HepG2 (cell line): Measurements from ENCODE around the gene TPX2. TPM values are rescaled to one million over a fixed set of nuclear protein-coding genes. Genes with fewer than 3 reads are reported as not detected.

Experiments
- BHLHE40 ChIP-seq: IDR thresholded peaks from 2 replicates; pipeline ENCODE4 v1.6.1; 2011; ENCODE audit warnings: low read length, improper control_type of control experiment
- CENPX ChIP-seq: sonication (generic); formaldehyde crosslinking; IDR thresholded peaks from 2 replicates; pipeline ENCODE4 v1.9.0; 2021; ENCODE audit warnings: mild to moderate bottlenecking, missing genetic modification reagents, moderate library complexity
- CREBL2 ChIP-seq: sonication (generic); formaldehyde crosslinking; IDR thresholded peaks from 2 replicates; pipeline ENCODE4 v1.8.1; 2023; ENCODE audit warnings: missing genetic modification reagents, mild to moderate bottlenecking, borderline replicate concordance
- HNF1B ChIP-seq: sonication (generic); formaldehyde crosslinking; IDR thresholded peaks from 2 replicates; pipeline ENCODE4 v1.5.1; 2020; ENCODE audit warnings: mild to moderate bottlenecking, moderate library complexity, missing genetic modification reagents
- HOXA5 ChIP-seq: sonication (generic); formaldehyde crosslinking; IDR thresholded peaks from 2 replicates; pipeline ENCODE4 v1.4.0; 2020; ENCODE audit warnings: missing genetic modification reagents
- IKZF4 ChIP-seq: sonication (generic); formaldehyde crosslinking; IDR thresholded peaks from 2 replicates; pipeline ENCODE4 v1.5.1; 2020; ENCODE audit warnings: borderline replicate concordance, mild to moderate bottlenecking, low read depth, missing genetic modification reagents; ENCODE audit errors: not compliant biosample characterization
- MBD4 ChIP-seq: IDR thresholded peaks from 2 replicates; pipeline ENCODE4 v1.6.1; 2012; ENCODE audit warnings: low read length, inconsistent platforms, borderline replicate concordance
- NR1H2 ChIP-seq: sonication (generic); formaldehyde crosslinking; IDR thresholded peaks from 2 replicates; pipeline ENCODE4 v1.8.1; 2022; ENCODE audit warnings: low read depth, missing genetic modification reagents, borderline replicate concordance
- RBFOX2 ChIP-seq: fragments of 200-400 bp; formaldehyde crosslinking; IDR thresholded peaks from 2 replicates; pipeline ENCODE4 v1.6.1; 2017; ENCODE audit warnings: low read depth, mild to moderate bottlenecking, low read length
- ZFP90 ChIP-seq: sonication (generic); formaldehyde crosslinking; IDR thresholded peaks from 2 replicates; pipeline ENCODE4 v1.8.0; 2022; ENCODE audit warnings: missing genetic modification reagents, mild to moderate bottlenecking, inconsistent platforms, borderline replicate concordance
- ZIK1 ChIP-seq: sonication (generic); formaldehyde crosslinking; IDR thresholded peaks from 2 replicates; pipeline ENCODE4 v1.5.0; 2020; ENCODE audit warnings: mild to moderate bottlenecking, low read depth, missing genetic modification reagents, borderline replicate concordance
- ZNF703 ChIP-seq: sonication (generic); formaldehyde crosslinking; IDR thresholded peaks from 2 replicates; pipeline ENCODE4 v1.5.1; 2020; ENCODE audit warnings: missing genetic modification reagents, mild to moderate bottlenecking, moderate library complexity, borderline replicate concordance
- polyA plus RNA-seq, 8 experiments: library from polyadenylated mRNA; depleted of rRNA in 3 of 8; stranded (reverse) in 7 of 8; unstranded in 1 of 8; fragments of >200 nt; fragmentation: Illumina TruSeq in 4 of 8; extraction: Trizol in 4 of 8; gene quantifications; 2 replicates each; pipeline versions ENCODE4 v1.2.1 to v1.2.3, GENCODE V29; 2011 to 2016; ENCODE audit warnings: low read depth in 4 of 8, missing spikeins in 1 of 8, mixed read lengths in 1 of 8; ENCODE audit not compliant: insufficient read depth in 1 of 8
- total RNA-seq, 5 experiments: library from RNA; depleted of rRNA; stranded (reverse); fragments of >200 nt; fragmentation: Illumina TruSeq; extraction: Trizol; gene quantifications; 2 replicates each; pipeline ENCODE4 v1.2.3, GENCODE V29; 2016; ENCODE audit warnings: low read depth in 1 of 5
- TF ChIP-seq, protein P1 (sequence below): sonication (generic); formaldehyde crosslinking; IDR thresholded peaks from 2 replicates; pipeline ENCODE4 v1.4.0; 2020; ENCODE audit warnings: missing genetic modification reagents

TPX2 gene
- total and polyA plus RNA-seq, 2 of the 13 experiments (the other 11 are each of a cell fraction or from before 2014, with no cell fraction given) = 34.3 to 124 TPM

- TF ChIP-seq ZIK1 (0 out of 2 replicates have a peak, but pooled peaks have one; percentile 10), IKZF4 (CRISPR knock-in tag) (peak; percentile 42), ZFP90 (peak; percentile 94; the same call in 1 of the 2 replicates), RBFOX2 (peak; percentile 88), MBD4 (0 out of 2 replicates have a peak, but pooled peaks have one; percentile 80), BHLHE40 (no peak), NR1H2 (CRISPR knock-in tag) (0 out of 2 replicates have a peak, but pooled peaks have one; percentile 61), CENPX (CRISPR knock-in tag) (no peak), CREBL2 (CRISPR knock-in tag) (peak; percentile 74; the same call in 1 of the 2 replicates), HOXA5 (CRISPR knock-in tag) (peak; percentile 80), ZNF703 (CRISPR knock-in tag) (no peak), HNF1B (no peak)
- TF ChIP-seq, protein P1, sequence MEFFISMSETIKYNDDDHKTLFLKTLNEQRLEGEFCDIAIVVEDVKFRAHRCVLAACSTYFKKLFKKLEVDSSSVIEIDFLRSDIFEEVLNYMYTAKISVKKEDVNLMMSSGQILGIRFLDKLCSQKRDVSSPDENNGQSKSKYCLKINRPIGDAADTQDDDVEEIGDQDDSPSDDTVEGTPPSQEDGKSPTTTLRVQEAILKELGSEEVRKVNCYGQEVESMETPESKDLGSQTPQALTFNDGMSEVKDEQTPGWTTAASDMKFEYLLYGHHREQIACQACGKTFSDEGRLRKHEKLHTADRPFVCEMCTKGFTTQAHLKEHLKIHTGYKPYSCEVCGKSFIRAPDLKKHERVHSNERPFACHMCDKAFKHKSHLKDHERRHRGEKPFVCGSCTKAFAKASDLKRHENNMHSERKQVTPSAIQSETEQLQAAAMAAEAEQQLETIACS (CRISPR knock-in tag) = no peak
These were observed 17.5 kb upstream of the TPX2 start (continued) for GRCh38 chr20:31721408-31722256.
